Activated naive CD4-positive, alpha-beta T cell treated with anti-CD3 and anti-CD28 coated beads, Interleukin-2, amount 50 U/mL, for 16 hours (primary cell): ENCODE measurements around the gene NDUFS4.
A peak's percentile ranks its signal among the peaks of the same experiment; 100 is the strongest.
"Not testable (repeated sequence)": the region's sequence is repeated elsewhere in the genome, so short reads cannot be mapped to it uniquely, and the experiment has no call there.

Experiments used
- DNase-seq: peaks from one replicate; pipeline ENCODE4 v3.0.0-alpha.2; 2020

Gene NDUFS4

DNA sequence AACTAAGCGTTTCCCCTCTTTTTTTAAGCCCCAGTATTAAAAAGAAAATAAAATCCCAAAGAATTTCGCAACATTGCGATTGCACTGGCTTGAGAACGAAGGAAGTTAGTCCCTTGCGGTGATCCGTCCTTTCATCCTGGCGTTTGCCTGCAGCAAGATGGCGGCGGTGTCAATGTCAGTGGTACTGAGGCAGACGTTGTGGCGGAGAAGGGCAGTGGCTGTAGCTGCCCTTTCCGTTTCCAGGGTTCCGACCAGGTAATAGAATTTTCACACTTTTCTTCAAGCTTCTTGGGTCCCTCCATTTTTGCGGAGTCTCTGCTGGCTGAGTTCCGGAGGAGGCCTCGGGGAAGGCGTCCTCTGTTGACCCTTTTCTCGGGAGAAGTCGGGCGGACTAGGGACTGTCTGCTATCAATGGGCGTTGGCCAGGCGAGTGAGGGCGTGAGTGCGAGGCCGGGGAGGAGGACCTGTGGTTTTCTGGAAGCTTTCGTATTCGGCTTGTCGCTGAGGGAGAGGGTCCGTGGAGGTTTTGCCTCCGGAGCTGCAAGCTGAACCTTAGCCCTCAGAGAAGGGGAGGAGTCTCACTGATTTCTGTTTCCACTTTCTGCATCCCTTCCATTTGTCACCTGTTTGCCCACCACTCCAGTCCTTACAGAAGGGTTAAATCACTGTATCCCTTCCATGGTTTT, at the start of gene NDUFS4:
NDUFS4 (plus strand) TSS at position 134 of the 686 bp plus-strand sequence; CDS start at position 158, 24 bp downstream.
- DNase-seq, result peak; percentile 84

DNA sequence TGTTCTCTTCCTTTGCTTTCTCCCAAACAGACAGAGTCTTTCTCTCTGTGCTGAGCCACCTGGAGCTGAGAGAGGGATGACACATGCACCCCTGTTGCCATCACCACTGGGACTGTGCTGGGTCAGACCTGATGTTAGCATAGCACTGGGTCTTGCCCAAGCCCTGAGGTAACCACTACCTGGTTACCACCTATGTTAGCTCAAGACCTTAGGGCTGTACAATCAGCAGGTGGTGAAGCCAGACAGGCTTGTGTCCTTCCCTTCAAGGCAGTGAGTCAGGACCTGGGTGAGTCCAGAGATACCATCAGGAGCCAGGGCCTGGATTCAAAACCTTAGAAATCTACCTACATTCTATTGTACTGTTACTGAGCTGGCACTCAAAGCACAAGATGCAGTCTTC, 47.9 kb upstream of the NDUFS4 start:
- DNase-seq, result no peak

GRCh38 chr5:53515988-53516387, 44.5 kb upstream of the NDUFS4 start:
- DNase-seq, result no peak

- no peak for DNase-seq
Measured at GRCh38 chr5:53520813-53521212, 39.6 kb upstream of the NDUFS4 start.

- no peak for DNase-seq
Measured at GRCh38 chr5:53537711-53538110, 22.7 kb upstream of the NDUFS4 start.

- not testable (repeated sequence) for DNase-seq
Measured at GRCh38 chr5:53540739-53541138, 19.7 kb upstream of the NDUFS4 start.

- DNase-seq, result no peak
Measured at GRCh38 chr5:53541859-53542258, 18.6 kb upstream of the NDUFS4 start.

GRCh38 chr5:53542926-53543325, 17.5 kb upstream of the NDUFS4 start:
- no peak for DNase-seq

- DNase-seq, result no peak
Measured at GRCh38 chr5:53543401-53543800, 17.0 kb upstream of the NDUFS4 start.

DNA sequence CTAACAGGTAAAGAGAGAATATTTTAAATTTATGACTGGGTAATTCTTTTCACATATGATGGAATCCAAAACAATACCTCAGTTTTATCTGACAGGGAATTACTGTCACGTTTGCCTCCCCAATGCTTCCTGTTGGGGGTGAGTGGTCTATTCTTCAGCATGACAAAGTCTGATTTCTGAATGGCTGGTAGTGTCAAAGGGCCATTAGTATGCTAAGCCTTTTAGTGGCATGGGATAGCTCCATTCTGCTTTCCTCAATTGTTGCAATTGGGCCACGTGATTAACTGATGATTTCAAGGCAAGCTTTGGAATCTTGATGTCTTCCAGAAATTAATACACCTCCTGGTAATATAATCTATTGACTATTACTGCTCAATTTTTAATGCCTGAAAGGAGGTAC, 14.7 kb upstream of the NDUFS4 start:
- DNase-seq, result no peak

GRCh38 chr5:53547226-53547625, 13.2 kb upstream of the NDUFS4 start:
- DNase-seq, result no peak

GRCh38 chr5:53548501-53548900, 11.9 kb upstream of the NDUFS4 start:
- DNase-seq, result not testable (repeated sequence)

GRCh38 chr5:53549792-53550191, 10.6 kb upstream of the NDUFS4 start:
- no peak for DNase-seq

GRCh38 chr5:53552561-53552960, 7.9 kb upstream of the NDUFS4 start:
- DNase-seq, result no peak

DNA sequence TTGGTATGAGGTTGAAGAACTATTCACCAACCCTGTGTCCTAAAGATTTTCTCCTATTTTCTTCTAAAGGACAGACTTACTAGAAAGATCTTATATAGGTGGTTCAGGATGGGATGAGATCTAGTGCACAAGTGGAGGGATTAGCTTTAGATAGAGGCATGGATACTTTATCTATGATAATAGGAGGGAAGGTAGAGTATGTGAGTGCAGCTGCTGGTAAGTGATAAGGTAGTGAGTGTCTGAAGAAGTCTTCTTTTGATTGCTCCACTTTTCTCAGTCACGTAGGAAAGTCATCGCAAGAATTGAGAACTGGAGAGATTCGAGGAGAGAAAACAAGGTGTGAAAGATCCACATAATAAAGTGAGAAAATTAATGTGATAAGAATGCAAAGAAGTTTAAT, 6.0 kb upstream of the NDUFS4 start:
- no peak for DNase-seq

DNA sequence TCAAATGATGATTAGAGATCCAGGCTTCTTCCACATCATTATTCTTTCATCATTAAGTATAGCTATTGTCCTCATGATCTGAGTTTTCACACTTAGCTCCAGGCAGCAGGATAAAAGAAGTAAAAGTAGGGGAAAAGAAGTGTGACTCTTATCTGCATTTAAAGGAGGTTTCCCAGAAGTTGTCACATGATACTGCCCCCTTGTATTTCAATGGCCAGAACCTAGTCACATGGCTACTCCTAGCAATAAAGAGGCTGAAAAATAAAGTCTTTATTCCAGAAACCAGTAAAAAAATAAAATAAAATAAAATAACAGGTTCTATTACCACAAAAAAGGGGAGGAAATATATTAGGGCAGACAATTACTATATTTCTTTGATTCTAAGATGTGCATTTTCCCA, 5.3 kb upstream of the NDUFS4 start:
- no peak for DNase-seq

DNA sequence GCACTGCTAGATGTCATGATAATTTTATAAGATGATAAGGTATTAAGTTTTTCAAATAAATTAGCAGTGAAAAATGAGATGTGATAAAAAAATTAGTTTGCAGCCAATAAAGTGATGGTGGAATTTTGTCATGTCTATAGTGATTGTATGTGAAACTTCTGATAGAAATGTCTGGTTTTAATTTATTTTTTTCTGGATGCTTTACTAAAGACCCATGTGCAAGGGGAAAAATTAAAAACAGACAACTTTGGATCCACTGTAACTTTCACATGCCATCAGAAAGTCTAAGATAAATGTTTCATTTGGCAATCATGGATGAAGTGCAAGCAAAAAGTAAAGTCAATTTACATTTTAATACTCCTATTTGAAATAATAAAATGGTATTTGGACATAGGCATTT, 4.4 kb upstream of the NDUFS4 start:
- DNase-seq, result no peak

DNA sequence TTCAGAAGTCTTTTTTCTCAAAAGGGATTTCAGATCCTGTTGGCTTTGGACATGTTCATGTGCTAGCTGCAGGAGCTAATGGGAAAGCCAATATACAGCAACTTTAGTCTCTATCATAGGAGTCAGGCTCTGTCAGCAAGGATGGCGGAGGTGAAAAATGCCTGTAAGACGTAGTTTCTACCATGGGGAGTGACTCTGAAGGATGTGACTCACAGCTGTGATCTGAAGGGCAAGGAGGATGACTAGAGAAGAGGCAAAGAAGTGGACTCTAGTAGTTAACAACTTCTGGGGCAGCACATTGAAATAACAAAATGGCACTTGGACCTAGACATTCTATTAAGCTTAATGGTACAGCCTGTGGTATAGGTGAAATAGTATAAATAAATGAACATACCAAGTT, 3.1 kb upstream of the NDUFS4 start:
- DNase-seq, result no peak

- DNase-seq, result no peak
Measured at GRCh38 chr5:53558966-53559365, 1.5 kb upstream of the NDUFS4 start.

- DNase-seq, result no peak
Measured at GRCh38 chr5:53560028-53560427, 411 bp upstream of the NDUFS4 start.

- DNase-seq, result no peak
Measured at GRCh38 chr5:53568401-53568800, 8.0 kb downstream of the NDUFS4 start.

- DNase-seq, result no peak
Measured at GRCh38 chr5:53568871-53569270, 8.4 kb downstream of the NDUFS4 start.

DNA sequence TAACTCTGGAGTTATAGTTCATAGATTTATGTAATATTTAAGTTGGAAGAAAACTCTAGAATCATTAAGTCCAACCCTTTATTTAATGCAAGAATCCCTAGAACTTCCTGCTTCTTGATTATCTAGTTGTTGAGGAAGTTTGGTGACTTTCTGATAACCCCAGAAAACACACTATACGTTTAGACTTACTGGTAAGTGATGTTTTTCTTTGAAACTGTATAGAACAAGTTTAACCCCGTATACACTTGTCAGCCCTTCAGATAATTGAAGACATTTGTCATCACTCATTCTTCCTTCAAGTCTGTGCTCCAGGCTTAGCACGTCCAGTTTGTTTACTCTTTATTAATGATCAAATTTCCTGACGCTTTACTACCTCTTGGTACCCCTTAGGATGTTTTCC, 9.0 kb downstream of the NDUFS4 start:
- DNase-seq, result no peak

DNA sequence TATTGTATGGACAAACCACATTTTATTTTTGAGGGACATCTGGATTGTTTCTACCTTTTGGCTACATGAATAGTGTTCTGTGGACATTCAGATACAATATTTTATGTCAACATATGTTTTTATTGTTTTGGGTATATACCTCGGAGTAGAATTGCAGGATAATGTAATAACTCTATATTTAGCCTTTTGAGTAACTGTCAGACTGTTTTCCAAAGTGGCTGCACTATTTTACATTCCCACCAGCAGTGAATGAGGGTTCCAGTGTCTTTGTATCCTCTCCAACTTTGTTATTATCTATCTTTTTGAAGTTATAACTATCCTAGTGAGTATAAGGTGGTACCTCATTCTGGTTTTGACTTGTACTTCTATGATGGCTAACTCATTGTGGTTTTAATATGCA, 11.0 kb downstream of the NDUFS4 start:
- no peak for DNase-seq

GRCh38 chr5:53575101-53575500, 14.7 kb downstream of the NDUFS4 start:
- no peak for DNase-seq
